Activated CD8-positive, alpha-beta memory T cell treated with anti-CD3 and anti-CD28 coated beads for 24 hours (primary cell): ENCODE data around the gene DEDD.
A peak's percentile ranks its signal among the peaks of the same experiment; 100 is the strongest.

Experiments used
- DNase-seq: peaks from one replicate; pipeline ENCODE4 v3.0.0-alpha.2; 2020

Gene DEDD

DNA sequence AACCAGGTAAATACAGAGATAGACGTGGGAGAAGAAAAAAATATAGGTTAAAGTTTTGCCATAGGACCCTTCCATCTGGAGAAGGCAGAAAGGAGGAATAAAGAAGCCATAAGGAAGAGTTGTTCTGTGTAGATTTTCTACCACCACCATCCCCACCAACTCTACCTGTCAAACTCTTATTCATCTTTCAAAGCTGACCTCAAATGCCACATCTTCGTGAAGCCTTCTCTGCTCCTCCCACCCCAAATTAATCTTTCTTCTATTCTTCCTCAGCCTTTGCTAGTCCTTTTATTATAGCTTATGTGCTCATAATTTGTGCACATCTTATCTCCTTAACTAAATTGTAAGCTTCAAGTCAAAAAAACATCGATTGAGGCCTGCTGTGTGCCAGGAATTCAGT lies 41.9 kb downstream of the DEDD start:
- no peak for DNase-seq

DNA sequence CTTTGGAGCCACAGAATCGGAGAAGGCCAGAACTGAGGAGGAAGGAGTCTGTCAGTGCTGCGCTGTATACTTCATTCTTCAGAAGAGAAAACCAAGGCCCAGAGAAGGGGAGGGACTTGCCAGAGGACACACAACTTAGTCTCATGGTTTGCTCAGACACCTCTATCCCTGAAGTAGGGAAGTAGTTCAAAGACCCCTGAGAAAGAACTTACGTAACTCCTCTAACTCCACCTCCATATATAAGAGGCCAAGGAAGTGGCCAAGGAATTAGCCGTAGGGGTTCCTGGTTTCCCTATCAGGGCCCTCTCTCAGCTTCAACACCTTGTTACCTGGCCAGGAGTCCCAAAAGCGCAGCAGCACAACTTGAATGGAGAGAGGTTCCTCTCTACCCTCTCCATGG lies 42.5 kb downstream of the DEDD start:
- no peak for DNase-seq

- DNase-seq = no peak
These were observed 43.1 kb downstream of the DEDD start, which contains the start of gene NECTIN4 for GRCh38 chr1:161089251-161089924. TSS of gene NECTIN4 (minus strand) at chr1:161089558. CDS start at chr1:161089296, 262 bp downstream.

DNA sequence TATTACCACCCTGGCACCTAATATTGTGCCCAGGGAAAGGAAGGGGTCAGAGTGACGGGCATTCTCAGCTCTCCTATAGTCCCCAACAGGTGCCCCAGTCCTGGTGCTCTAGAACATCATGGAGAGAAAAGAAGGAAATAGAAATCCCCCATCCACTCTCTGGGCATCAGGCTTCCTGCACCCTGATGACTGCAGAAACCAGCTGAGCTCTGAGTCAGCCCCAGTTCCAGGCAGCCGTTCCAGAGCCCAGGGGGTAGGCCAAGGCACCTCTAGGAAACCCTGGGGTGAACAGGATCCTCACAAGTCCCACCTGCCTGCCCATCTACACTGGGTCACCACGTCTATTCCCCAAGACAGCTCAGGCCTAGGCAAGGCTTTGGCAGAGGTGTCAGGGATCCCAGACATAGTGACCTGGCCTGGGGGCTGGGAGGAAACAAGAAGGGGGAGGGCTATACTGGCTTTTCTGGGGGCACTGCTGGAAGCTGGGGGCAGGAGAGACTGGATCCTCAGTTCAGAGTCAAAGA lies 43.8 kb downstream of the DEDD start:
- DNase-seq = no peak

GRCh38 chr1:161086457-161086856 lies 46.0 kb downstream of the DEDD start:
- DNase-seq = no peak

DNA sequence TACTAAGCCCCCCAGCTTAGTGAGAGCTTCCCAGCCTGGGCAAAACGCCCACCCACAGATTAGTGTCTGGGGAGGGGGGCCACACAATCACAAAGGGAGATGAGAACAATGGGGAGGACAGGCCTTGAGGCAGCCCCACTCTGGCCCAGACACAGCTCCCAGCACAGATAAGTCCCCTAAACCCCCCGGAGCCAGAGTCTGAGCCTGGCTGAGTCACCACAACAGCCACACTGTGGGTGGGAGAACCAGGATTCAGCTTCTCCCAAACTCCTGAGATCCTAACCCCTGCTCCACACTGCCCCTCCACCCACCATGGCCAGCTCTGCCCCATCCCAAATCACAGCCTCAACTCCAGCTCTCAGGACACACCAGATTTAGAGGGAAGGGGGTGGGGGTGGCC lies 47.3 kb downstream of the DEDD start:
- DNase-seq = no peak

GRCh38 chr1:161084597-161084988 lies 47.9 kb downstream of the DEDD start:
- no peak for DNase-seq

GRCh38 chr1:161083748-161084596 lies 48.5 kb downstream of the DEDD start:
- DNase-seq = no peak

DNA sequence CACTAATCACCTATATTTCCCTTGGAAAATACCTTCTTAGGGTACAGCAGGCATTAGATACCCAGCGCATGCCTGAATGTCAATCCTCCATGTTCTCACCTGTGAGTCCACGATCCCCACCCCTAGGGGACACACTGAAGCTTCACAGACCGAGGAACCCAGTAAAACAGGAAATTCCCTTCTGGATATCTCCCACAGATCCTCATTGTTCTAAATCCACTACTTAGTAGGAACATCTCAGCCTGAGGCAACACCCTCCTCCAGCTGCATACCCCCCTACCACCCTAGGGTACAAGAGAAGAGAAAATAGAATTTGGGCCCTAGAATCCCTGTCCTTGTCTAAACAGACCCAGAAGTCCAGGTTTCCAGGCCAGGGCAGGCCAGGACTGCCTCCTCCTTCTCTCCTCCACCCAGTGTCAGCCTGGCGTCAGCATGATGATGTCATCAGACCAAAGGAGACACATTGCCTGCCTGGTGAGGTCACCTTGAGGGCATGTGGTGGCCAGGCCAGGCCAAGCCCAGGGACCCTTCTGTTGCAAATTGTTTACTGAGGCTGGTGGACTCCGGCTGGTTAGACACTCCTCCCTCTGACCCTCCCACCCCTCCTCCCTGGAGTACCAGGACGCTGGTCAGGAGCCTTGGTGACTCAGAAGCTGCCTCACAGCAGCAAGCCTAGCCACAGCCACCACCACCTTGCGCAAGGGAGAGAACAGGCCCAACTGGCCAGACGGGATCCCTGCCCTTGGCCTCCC lies 49.3 kb downstream of the DEDD start:
- no peak for DNase-seq

DNA sequence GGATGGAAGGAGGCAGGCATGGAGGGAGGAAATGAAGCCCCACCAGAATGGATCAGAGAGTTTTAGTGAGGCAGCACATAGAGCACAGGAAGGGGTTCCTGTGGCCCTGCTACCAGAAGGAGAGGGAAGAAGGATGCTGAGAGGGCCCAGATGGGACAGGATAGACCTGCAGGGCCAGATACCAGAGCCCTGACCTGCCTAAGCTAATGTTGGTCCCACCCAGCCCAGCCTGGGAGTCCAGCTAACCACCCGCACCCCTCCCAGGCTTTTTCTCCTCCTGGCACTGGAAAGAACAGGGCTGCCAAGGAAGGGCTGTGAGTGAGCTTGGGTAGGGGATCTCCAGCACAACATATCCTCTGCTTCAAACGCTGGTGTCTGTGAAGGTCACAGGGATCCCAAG lies 50.0 kb downstream of the DEDD start:
- DNase-seq = no peak

- DNase-seq = no peak
These were observed 50.9 kb downstream of the DEDD start for GRCh38 chr1:161081519-161081918.

DNA sequence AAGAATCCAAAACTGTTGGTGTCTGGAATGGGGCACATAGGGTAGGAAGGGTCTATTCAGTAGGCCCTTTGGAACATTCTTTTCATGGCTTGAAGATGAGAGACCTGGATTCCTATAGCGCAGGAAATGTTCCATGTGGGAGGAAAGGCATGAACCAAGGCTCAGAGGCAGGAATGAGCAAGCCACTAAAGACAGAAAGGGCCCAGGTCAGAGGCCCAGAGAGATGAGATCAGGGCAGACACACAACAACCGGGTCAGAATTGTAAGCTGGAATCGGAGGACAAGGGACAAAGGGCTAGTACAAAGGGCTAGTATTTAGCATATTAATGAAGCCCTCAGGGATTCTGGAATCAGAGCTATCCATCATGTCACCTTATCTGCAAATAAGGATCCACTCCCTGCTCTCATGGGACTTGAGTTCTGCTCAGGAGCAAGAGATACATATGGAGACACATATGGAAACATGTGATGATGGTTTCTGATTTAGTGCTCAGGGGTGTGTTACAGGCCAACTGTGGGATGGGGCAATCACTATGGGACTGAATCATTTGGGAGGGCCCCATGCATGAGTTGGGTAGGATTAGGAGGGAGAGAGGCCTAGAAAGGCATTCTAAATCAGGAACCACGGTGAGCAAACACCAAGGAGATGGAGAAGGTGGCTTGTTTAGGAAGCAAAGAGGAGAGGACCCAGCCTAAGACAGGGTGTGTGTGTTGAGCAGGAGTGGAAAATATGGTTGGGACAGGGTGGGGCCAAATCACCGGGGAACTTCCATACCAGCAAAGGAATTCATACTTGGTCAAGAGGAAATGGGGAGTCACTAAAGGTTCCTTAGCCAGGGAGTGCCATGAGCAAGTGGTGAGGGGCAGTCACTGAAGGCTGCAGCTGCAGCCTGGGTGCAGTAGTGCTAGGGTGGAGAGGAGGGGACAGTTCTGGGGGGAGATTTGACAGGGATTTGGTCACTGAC lies 51.7 kb downstream of the DEDD start:
- DNase-seq = no peak

DNA sequence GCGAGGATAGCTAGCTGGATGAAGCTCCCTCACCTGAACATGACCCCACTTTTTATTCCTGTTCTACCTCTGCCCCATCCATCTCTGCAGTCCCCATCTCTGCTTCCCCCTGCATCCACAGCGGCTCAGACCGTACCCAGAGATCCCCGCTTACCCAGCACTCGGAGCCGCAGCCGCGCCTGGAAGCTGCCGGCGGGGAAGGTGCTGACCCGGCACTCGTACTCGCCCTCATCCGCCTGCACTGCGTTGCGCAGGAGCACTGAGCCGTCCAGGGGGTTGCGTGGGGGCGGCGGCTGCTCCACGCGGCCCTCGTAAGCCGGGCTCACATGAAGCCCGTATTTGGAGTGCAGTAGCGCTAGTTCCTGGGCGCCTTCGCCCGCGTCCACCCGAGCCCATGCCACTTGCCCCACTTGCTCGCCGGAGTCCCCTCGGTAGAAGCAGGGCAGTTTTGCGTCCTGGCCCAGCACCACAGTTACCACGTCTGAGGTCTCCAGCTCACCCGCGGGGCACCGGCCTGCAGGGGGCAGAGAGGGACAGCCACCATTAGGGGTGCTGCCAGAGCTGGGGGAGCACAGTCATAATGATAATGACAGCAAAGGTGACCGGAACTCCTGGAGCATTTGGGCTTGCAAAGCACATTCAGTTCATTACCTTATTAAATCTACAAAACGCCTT lies 52.9 kb downstream of the DEDD start:
- no peak for DNase-seq

- DNase-seq = no peak
These were observed 55.0 kb downstream of the DEDD start for GRCh38 chr1:161077426-161077825.

DNA sequence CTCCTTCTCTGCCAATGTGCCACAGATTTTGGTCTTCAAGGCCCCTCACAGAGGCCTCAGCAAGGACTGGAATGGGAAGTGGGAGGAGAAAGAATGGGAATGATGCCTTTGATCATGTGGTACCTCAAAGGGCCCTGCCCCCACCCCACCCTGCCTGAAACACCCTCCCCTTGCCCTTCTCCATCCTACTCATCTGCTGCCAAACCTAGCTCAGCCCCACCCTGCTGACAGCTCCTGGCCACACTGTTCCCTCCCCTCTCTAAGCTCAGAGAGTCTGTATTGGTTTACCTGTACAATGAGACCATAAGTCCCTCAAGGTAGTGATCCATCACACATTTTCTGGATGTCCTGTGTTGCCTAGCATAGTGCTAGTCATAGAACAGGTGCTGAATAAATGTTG lies 56.1 kb downstream of the DEDD start:
- no peak for DNase-seq

- DNase-seq = no peak
These were observed 57.6 kb downstream of the DEDD start for GRCh38 chr1:161074676-161075368.

DNA sequence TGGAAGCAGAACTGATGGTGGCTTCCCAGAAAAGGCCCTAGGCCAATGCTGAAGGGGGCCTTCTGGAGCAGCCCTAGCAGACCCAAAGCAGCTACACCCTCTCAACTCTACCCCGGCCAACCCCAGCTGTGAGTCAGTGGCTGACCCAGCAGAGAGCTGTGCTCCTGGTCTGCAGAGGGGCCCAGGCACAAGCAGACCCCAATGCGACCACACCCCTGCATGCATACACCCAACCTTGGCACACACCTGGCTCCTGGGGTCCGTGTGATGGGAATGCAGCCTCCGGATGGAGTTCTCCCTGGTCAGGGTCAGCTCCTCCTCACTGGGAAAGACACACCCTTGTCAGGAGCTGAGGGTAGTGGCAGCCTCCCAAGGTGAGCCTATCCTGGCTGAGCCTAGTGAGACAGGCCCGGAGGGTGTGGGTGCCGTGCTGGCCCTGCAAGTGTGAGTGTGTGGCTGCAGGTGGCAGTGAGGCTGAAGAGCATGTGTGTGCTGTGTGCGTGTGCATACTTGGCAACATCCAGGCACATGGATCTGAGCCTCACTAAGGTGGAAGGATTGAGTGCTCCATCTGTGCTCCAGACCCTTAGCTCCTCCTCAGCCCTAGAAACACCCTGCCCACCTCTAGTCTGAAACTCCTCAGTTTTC lies 58.9 kb downstream of the DEDD start:
- no peak for DNase-seq

DNA sequence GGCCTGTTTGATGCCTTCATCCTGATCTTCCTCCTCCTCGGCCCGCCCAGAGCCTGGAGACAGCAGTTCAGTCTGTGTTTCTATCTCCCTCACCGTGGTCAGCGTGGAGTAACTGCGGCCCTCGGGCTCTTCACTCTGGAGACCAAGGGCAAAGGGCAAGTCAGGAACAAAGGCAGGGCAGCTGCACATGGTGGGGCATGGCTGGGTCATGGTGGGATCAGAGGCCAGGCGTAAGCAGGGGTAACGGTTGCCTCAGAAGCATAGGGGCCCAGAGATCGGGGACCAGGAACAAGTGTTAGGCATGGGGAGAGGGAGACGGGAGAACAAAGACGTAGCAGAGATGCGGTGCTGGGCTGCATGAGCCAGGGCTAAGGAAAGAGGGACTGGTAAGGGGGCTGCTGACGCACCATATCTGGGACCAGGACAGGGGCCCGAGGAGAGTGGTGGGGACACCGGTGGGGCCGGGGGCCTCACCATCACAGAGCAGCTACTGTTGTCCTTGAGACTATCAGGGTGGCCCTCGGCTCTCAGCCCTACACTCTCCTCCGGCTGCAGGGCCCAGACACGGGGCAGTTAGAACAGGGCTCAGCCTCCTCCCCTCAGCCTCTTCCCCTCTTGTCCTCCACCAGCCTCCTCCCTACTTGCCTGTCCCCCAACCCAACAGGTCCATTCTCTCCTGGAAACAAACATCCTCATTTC lies 59.6 kb downstream of the DEDD start:
- DNase-seq = no peak

- DNase-seq = peak; percentile 75
These were observed 60.5 kb downstream of the DEDD start for GRCh38 chr1:161071886-161072371.
